Central memory CD4-positive, alpha-beta T cell (primary cell): Measurements from ENCODE around the gene FXR2.
A peak's percentile ranks its signal among the peaks of the same experiment; 100 is the strongest.

ENCODE experiments used
- DNase-seq: peaks from one replicate; pipeline ENCODE4 v3.0.0; 2022

Gene FXR2

DNA sequence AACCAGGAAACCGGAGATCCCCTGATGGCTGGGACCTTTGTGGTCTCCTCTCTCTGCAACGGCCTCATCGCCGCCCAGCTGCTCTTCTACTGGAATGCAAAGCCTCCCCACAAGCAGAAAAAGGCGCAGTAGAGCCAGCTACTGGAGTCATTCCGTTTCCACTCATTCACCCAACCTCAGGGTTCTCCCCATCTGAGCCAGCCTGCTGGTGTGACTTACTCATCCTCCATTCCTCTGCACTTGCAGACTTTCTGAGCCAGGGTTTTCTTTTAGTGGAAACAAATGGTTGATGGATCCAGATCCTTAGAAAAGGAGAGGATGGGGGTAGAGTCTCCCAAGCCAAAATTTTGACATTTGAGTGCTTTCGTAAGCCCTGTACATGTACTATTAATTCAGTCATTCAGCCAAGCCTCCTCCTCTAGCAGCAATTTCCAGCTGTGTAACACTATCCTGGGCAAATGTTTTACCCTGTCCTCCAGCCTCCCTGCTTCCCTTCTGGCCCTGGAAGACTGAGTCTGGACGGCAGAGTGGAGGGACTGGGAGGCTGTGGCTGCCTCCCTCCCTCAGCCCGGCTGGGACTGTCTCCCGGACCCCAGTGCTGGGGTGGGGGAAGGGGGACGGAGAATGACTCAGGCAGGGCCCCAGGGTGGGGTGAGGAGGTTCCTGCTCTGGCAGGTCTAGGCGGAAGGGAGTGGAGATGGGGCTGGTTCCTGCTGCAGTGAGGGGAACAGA, 27.1 kb downstream of the FXR2 start:
- no peak for DNase-seq

DNA sequence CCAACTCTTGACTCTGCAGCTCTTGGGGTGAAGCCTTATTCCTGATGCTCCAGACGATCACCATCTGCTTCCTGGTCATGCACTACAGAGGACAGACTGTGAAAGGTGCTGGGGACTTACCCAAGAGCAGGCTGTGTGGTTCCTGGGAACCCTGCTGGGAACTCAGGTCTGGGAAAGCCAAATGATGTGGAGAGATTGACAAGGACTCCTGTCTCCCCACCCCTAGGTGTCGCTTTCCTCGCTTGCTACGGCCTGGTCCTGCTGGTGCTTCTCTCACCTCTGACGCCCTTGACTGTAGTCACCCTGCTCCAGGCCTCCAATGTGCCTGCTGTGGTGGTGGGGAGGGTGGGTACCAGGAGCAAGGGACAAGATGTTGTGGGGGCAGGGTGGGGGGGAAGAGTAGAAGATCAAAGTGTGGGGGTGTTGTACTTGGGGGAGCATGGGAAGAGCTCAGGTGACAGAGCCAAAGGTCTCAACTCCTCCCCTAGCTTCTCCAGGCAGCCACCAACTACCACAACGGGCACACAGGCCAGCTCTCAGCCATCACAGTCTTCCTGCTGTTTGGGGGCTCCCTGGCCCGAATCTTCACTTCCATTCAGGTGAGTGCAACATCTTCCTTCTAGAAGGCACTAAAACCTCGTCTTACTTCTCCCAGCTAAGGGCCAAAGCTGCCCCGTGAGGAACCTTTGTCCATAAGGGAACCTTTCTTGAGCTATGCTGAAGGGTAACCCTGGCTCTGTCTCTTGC, 27.9 kb downstream of the FXR2 start:
- no peak for DNase-seq

- peak; percentile 96 for DNase-seq
These were observed 31.2 kb downstream of the FXR2 start, which contains the start of gene MPDU1 for GRCh38 chr17:7583253-7584109. Gene MPDU1 (plus strand): TSS chr17:7583852. CDS start chr17:7583863, 11 bp downstream.

GRCh38 chr17:7582396-7583252, 32.1 kb downstream of the FXR2 start:
- DNase-seq: no peak

DNA sequence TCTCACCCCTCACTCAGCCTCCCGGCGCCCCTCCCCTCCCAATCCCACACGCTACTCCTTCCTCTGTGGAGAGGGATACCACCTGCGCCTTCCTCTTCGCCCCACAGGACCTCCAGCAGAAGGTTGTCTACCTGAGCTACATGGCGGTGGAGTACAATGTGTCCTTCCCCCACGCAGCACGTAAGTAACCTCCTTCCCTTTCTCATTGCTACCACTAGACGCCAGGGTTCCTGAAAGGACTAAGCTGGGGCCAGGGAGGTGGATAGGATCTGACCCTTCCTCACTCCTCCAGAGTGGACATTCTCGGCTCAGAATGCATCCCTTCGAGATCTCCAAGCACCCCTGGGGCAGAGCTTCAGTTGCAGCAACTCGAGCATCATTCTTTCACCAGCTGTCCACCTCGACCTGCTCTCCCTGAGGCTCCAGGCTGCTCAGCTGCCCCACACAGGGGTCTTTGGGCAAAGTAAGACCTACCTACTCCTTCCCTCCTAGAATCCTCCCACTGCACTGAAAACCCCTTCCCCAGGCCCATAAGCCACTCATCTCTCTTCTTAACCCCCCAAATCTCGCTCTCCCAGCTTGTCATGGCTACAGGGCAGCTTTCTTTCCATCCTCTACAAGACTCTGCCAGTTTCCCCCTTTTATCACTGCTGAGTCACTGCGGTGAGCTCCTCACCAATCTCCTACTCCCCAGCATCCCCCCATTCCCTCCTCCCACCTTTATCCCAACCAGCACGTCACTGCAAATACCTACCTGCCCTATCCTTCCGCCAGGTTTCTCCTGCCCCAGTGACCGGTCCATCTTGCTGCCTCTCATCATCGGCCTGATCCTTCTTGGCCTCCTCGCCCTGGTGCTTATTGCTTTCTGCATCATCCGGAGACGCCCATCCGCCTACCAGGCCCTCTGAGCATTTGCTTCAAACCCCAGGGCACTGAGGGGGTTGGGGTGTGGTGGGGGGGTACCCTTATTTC, 33.8 kb downstream of the FXR2 start:
- no peak for DNase-seq

- no peak for DNase-seq
These were observed 34.7 kb downstream of the FXR2 start for GRCh38 chr17:7579834-7580603.

DNA sequence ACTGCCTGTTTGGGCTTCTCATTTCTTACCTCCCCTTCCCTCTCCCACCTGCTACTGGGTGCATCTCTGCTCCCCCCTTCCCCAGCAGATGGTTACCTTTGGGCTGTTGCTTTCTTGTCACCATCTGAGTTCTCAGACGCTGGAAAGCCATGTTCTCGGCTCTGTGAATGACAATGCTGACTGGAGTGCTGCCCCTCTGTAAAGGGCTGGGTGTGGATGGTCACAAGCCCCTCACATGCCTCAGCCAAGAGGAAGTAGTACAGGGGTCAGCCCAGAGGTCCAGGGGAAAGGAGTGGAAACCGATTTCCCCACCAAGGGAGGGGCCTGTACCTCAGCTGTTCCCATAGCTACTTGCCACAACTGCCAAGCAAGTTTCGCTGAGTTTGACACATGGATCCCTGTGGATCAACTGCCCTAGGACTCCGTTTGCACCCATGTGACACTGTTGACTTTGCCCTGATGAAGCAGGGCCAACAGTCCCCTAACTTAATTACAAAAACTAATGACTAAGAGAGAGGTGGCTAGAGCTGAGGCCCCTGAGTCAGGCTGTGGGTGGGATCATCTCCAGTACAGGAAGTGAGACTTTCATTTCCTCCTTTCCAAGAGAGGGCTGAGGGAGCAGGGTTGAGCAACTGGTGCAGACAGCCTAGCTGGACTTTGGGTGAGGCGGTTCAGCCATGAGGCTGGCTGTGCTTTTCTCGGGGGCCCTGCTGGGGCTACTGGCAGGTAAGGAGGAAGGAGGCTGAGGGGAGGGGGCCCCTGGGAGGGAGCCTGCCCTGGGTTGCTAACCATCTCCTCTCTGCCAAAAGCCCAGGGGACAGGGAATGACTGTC, 35.5 kb downstream of the FXR2 start, which contains the start of gene CD68:
CD68 (plus strand) TSS at position 638 of the 833 bp plus-strand sequence; CDS start at position 678, 40 bp downstream.
- peak; percentile 34 for DNase-seq

- DNase-seq: no peak
These were observed 37.1 kb downstream of the FXR2 start for GRCh38 chr17:7577327-7578199.

DNA sequence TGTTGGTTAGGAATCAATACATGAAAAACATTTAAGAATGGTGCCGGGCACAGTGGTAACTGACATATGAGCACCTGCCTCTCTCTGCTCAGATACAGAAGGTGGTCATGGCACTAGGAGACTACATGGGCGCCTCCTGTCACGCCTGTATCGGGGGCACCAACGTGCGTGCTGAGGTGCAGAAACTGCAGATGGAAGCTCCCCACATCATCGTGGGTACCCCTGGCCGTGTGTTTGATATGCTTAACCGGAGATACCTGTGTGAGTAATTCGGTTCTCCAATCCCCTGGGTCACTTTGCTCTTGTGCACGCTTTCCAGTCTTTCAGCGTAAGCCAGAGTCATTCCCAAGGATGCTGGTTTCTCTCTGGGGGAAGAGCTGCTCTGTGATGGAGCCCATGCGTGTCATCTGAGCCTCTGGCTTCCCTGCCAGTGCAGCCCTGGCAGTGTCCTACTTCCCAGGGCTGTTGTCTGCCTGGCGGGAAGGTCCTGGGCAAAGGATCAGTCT, 38.2 kb downstream of the FXR2 start:
- DNase-seq: no peak

DNA sequence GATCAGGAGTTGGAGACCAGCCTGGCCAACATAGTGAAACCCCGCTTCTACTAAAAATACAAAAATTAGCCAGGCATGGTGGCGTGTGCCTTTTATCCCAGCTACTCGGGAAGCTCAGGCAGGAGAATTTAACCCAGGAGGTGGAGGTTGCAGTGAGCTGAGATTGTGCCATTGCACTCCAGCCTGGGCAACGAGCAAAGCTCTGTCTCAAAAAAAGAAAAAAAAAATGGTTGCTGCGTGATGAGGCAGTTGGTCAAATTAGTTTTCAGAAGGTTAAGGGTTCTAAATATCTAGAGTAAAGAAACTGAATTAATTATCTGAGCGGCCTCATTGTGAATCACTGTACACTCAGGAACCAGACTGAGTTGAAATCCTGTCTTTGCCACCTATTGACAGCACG, 38.7 kb downstream of the FXR2 start:
- DNase-seq: no peak

GRCh38 chr17:7575481-7575883, 39.2 kb downstream of the FXR2 start:
- DNase-seq: no peak

- DNase-seq: no peak
These were observed 40.3 kb downstream of the FXR2 start for GRCh38 chr17:7574176-7574953.

- DNase-seq: peak; percentile 89
These were observed 41.2 kb downstream of the FXR2 start for GRCh38 chr17:7573324-7574080.

- peak; percentile 100 for DNase-seq
These were observed 41.9 kb downstream of the FXR2 start for GRCh38 chr17:7572588-7573323.

DNA sequence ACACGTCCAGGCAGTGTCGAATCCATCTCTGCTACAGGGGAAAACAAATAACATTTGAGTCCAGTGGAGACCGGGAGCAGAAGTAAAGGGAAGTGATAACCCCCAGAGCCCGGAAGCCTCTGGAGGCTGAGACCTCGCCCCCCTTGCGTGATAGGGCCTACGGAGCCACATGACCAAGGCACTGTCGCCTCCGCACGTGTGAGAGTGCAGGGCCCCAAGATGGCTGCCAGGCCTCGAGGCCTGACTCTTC, 42.4 kb downstream of the FXR2 start:
- DNase-seq: no peak

DNA sequence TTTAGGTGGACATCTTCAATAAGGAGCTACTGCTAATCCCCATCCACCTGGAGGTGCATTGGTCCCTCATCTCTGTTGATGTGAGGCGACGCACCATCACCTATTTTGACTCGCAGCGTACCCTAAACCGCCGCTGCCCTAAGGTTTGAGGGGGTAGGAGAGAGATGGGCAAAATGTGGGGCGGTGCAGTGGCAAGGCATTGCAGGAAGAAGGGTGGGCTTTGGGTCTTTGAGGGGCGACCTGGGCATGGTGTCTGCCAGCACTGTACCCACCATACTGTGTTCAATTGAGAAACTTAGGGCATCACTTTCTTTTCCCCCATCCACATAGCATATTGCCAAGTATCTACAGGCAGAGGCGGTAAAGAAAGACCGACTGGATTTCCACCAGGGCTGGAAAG, 44.3 kb downstream of the FXR2 start:
- DNase-seq: no peak
